ENCODE measurements around the gene HEATR9. TPM values are rescaled to one million over a fixed set of nuclear protein-coding genes. Genes with fewer than 3 reads are reported as not detected.

Gene HEATR9
- total RNA-seq, 1 experiment from 2014 or later: not detected

DNA sequence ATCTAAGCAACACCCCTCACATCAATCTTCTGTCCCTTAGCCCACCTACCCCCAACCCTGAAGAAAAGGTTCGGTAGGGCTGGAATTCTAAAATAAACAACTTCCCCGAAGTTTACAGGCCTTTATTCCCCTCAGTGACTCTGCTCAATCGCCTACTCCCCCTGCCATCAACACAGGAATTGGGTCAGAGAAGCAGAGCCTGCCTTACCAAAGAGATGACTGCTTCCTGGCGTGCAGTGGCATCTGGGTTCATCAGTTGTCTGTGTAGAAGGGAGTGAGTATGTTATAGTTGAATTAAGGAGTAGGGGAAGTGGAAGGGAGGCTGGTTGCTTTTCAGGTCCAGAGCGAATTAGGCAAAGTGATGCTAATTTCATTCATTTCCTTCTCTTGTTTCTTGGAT is 12.7 kb downstream of the HEATR9 start (continued):
- no peak for TF ChIP-seq FOSL1 (IDR thresholded peaks at IDR 0.05; ENCODE audit: low read depth)
- no peak for TF ChIP-seq EZH2 (IDR thresholded peaks at IDR 0.05)
- TF ChIP-seq TCF7L2 (IDR thresholded peaks at IDR 0.05; ENCODE audit: borderline replicate concordance, extremely low read depth, insufficient read depth, insufficient read length): no peak
- TF ChIP-seq JUND (IDR thresholded peaks at IDR 0.05): no peak

GRCh38 chr17:35849469-35850348 is 19.0 kb downstream of the HEATR9 start:
- BruUV-seq (replicated peaks): TSS peak; percentile 22
- H4K20me1 ChIP-seq (ENCODE audit: insufficient read depth): peaks cover 19% of the 10 kb centered on the region; the same call in 1 of the 2 replicates
- no peak overlapping the region for H3K4me2 ChIP-seq (ENCODE audit: low read length)
- ChIA-PET CTCF (interaction anchor here (0.7 to 1.5 kb wide), 5 partner anchors 12 to 299 kb away, joined by 3 to 5 read pairs (median 5); partner anchors contain the start of gene TAF15), RAD21 (ENCODE audit: low non-redundant PET in 1 of 2, low total read pairs in 2 of 2, uncharacterized antibody in 2 of 2, unreplicated experiment in 2 of 2) (no interaction called here), POLR2A (no interaction called here)
- H2AFZ ChIP-seq (ENCODE audit: low read depth, low read length, poor library complexity, severe bottlenecking): no peak overlapping the region
- H3K79me2 ChIP-seq (ENCODE audit: insufficient read depth, low read length): peaks cover 24% of the 10 kb centered on the region
- peak; percentile 33 for DNase-seq (ENCODE audit: low read depth, low spot score)
- no peaks in the 10 kb centered on the region for H3K9me3 ChIP-seq (ENCODE audit: control insufficient read depth in 1 of 2, insufficient read depth in 1 of 2, low read depth in 1 of 2, low read length in 2 of 2)
- H3K36me3 ChIP-seq (ENCODE audit: control insufficient read depth in 1 of 2, insufficient read depth in 2 of 2, low read length in 2 of 2): peaks cover 42 to 45% of the 10 kb centered on the region in 2 experiments
- ATAC-seq: peak; percentile 86
- no peaks in the 10 kb centered on the region for H3K27me3 ChIP-seq (ENCODE audit: insufficient read depth, low read length)
- no peaks in the 10 kb centered on the region for H3K9me2 ChIP-seq (ENCODE audit: insufficient read depth)
- no peaks in the 10 kb centered on the region for H3K4me1 ChIP-seq (ENCODE audit: control insufficient read depth in 1 of 2, insufficient read depth in 2 of 2, low read length in 2 of 2)
- intact Hi-C loops (cut with micrococcal nuclease): loop anchor here (10.0 kb wide), 1 partner anchor 305 kb away; no protein-coding TSS in a partner anchor
- H3K27ac ChIP-seq (ENCODE audit: low read depth, low read length): no peak overlapping the region
- no peak overlapping the region for H3K4me3 ChIP-seq (replicated peaks in 1 of 2; ENCODE audit: low read depth in 1 of 2, low read length in 2 of 2)
- H3K9ac ChIP-seq (ENCODE audit: low read length): no peak overlapping the region
- TF ChIP-seq, protein P1, sequence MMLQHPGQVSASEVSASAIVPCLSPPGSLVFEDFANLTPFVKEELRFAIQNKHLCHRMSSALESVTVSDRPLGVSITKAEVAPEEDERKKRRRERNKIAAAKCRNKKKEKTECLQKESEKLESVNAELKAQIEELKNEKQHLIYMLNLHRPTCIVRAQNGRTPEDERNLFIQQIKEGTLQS (IDR thresholded peaks at IDR 0.05): no peak
- TF ChIP-seq ZFX (IDR thresholded peaks at IDR 0.05) (no peak), EZH2 (IDR thresholded peaks at IDR 0.05) (no peak), SP1 (IDR thresholded peaks at IDR 0.05; ENCODE audit: low read depth) (no peak), EZH2phosphoT487 (IDR thresholded peaks at IDR 0.05; ENCODE audit: borderline replicate concordance) (no peak), TCF7L2 (IDR thresholded peaks at IDR 0.05; ENCODE audit: borderline replicate concordance, extremely low read depth, insufficient read depth, insufficient read length) (no peak), RAD21 (IDR thresholded peaks at IDR 0.05; ENCODE audit: low read depth) (peak; percentile 49), ELF1 (IDR thresholded peaks at IDR 0.05; ENCODE audit: borderline replicate concordance, low read depth) (no peak), YY1 (IDR thresholded peaks at IDR 0.05; ENCODE audit: extremely low read depth, insufficient replicate concordance, low read depth, low read length) (no peak), EGR1 (IDR thresholded peaks at IDR 0.05; ENCODE audit: low read depth) (no peak), CTCF (IDR thresholded peaks at IDR 0.05 in 2 of 3, conservative IDR thresholded peaks at IDR 0.05 in 1 of 3; ENCODE audit: borderline replicate concordance in 1 of 3, insufficient read depth in 1 of 3, low read depth in 2 of 3, low read length in 2 of 3) (peak; percentile 41 to 91 (median 81); a peak in 5 of 6 replicates), CEBPB (IDR thresholded peaks at IDR 0.05; ENCODE audit: low read depth) (no peak), POLR2A (IDR thresholded peaks at IDR 0.05; ENCODE audit: borderline replicate concordance, extremely low read depth, insufficient read depth, insufficient read length) (no peak), ZBTB33 (IDR thresholded peaks at IDR 0.05; ENCODE audit: extremely low read depth, insufficient replicate concordance, low read length) (no peak), SIN3A (IDR thresholded peaks at IDR 0.05; ENCODE audit: low read depth) (peak; percentile 18; the same call in 1 of the 2 replicates)
